ENCODE measurements around the gene CEACAM5. TPM values are rescaled to one million over a fixed set of nuclear protein-coding genes. Genes with fewer than 3 reads are reported as not detected.
"Not testable (repeated sequence)": the region's sequence is repeated elsewhere in the genome, so short reads cannot be mapped to it uniquely, and the experiment has no call there.

CEACAM5 gene
- total RNA-seq, 1 donor from 2014 or later: not detected

DNA sequence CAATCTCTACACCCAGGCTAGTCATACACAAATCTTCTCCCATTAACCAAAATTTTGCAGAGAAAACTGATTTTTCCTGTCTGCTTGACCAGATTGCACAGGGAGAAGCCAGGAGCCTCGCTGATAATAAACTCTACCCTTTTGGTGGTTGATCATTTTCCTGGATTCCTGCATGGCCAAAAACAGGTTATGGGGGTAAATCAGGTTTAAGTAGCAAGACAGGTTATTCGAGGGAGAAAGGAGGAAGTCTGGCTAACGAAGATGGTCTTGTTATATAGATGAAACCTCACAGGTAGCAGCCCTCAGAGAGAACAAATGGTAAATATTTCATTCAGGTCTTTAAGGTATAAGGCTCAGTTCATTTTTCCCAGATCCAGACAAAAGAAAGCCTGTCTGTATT lies 30.9 kb downstream of the CEACAM5 start:
- no peak for DNase-seq (ENCODE audit: extremely low read depth, low read depth, low spot score)

DNA sequence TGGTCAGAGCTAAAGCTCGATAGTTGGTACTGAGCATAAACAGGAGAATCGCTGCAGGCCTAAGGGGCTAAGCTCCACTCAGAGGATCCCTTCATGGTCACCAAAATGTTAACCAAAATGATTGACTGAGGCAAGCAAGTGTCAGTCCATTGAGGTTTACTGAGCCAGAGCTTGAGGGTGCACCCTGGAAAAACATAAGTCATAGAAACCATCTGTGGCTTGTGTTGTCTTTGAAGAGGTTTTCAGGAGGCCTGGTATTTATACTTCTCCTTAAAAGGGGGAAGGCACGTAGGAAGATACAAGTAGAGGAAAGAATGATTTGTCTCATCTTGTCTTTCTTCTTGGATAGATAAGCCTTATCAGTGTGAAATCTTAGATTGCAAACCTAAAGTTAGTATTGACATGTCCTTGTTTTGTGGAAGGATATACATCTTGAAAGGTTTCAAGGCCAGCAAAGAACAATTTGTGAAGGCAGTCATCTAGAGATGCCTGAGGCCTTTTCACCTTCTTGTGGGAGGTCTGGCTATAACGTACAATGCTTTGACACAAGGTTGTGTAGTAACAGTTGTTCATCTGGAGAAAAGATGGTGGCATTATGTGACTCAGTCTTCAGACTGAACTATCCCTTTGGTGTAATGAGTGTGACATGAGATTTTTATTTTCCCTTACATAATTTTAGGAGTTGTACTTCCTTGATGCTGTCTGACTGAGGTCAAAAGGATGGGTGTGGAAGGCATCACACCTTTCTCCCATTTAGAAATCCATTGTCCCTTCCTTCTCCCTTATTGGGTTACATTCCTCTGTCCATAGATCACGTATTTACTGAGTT lies 32.2 kb downstream of the CEACAM5 start:
- DNase-seq (ENCODE audit: extremely low read depth, low read depth, low spot score): no peak

DNA sequence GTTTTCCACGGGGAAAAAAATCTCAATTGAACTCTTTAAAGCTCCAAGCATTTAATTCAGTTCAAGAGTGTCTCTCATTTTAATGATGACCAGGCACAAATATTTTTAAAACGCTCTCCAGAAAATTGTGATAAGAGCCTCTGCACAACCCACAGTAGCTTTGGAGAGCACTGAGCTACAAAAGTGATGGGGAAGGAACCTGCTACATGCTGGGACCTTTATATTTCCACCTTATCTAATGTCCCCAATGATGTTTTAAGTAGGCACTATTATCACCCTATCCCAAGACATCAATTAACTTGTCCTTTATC lies 32.8 kb downstream of the CEACAM5 start:
- no peak for DNase-seq (ENCODE audit: extremely low read depth, low read depth, low spot score)

DNA sequence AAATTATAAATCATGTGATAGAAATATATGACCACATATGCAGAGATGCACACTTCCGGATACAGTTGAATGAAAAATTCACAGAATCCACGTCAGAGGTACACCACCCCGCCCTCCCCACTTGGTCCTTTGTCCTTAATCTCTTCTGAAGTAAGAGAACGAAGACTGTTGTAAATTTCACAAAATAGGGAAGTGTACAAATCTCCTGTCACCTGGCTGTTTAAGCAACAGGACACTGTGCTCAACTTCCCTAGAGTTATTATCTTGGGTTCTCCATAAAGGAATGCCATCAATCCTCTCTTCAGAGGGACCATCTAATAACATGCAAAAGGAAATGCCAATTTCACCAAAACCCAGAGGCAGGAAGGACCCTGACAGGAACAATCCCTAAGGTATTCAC lies 36.4 kb downstream of the CEACAM5 start:
- no peak for DNase-seq (ENCODE audit: extremely low read depth, low read depth, low spot score)

DNA sequence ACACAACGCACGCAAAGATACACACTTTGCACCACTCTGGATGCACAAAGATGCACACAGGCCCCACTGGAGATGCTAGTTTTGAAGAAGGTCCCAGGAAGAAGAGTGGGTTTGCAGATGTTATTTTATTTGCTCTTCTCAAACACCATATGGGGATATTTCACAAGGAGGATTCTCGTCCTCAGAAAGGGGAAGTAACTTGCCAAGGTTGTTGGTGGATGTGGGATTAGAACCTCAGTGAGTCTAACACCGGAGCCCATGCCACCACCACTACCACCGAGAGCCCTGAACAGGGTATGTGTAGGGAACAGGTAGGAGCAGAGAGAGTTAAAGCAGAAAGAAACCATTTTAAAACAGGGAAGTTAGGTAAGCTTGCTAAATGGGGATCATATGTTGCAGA lies 37.3 kb downstream of the CEACAM5 start:
- no peak for DNase-seq (ENCODE audit: extremely low read depth, low read depth, low spot score)

DNA sequence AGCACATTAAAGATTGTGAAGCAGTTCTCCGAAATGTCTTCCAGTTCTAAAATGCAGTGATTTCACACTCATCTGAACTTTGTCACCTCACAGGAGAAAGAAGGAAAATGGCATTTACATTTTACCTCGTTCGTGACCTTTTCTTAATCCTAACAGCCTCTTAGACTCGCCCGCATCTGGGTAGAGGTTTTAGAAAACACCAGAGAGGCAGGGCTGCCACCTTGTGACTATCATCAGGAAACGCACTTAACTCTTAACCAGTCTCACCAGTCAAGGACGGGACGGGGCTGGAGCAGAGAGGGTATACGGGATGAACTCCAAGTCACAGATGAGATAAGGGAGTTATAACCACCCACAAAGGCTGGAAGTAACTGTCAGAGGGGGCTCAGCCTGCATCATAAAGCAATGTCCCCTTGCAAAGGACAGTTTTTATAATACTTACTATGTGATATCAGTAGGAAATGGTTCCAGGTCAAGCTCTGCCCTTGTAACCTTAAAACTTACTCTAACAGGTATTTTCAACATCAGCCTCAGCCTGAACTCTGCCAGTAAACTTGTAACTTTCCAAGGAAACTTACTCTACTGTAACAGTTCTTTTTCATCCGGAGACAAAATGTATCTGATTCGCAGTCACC lies 38.3 kb downstream of the CEACAM5 start:
- DNase-seq (ENCODE audit: extremely low read depth, low read depth, low spot score): peak; percentile 10

- no peak for DNase-seq (ENCODE audit: extremely low read depth, low read depth, low spot score)
Measured at GRCh38 chr19:41748012-41748411, 39.6 kb downstream of the CEACAM5 start.

- DNase-seq (ENCODE audit: extremely low read depth, low read depth, low spot score): not testable (repeated sequence)
Measured at GRCh38 chr19:41750248-41751134, 42.1 kb downstream of the CEACAM5 start.

DNA sequence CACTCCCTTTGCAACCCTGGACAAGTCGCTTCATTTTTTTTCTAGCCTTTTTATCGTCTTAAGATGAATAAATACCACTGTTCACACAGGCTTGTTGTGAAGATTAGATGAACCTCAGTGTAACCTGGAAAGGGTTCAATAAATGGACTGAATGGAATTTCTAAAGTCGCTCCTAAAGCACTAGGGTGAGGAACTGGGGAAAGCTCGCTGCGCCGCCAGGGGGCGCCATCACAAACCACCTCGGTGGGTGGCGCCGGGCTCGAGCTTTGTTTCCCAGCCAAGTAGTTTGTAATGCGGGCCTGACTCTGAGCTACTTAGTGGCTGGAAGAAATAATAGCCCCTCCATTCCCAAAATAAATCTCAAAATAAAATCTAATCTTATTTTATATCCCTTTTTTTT lies 44.7 kb downstream of the CEACAM5 start:
- DNase-seq (ENCODE audit: extremely low read depth, low read depth, low spot score): peak; percentile 3

- DNase-seq (ENCODE audit: extremely low read depth, low read depth, low spot score): no peak
Measured at GRCh38 chr19:41753936-41754529, 45.6 kb downstream of the CEACAM5 start.

DNA sequence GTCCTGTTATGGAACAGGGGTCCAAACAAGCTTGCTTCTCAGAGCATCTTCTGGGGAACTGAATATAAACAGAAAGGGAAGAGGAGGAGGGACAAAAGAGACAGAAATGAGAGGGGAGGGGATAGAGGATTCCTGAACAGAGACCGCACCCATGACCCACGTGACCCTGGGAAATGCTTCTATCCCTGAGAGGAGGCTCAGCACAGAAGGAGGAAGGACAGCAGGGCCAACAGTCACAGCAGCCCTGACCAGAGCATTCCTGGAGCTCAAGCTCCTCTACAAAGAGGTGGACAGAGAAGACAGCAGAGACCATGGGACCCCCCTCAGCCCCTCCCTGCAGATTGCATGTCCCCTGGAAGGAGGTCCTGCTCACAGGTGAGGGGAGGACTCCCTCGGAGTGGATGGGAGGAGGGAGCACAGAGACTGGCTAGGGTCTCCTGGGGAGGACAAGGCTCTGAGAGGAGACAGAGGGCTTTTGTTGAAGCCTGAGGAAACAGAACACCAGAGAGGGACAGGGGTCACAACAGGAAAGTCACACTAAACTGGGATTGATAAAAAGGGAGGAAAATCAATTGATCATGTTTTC lies 47.0 kb downstream of the CEACAM5 start, which contains the start of gene CEACAM6:
CEACAM6 (plus strand) TSS at position 203 of the 586 bp plus-strand sequence; CDS start at position 312, 109 bp downstream.
- no peak for DNase-seq (ENCODE audit: extremely low read depth, low read depth, low spot score)

DNA sequence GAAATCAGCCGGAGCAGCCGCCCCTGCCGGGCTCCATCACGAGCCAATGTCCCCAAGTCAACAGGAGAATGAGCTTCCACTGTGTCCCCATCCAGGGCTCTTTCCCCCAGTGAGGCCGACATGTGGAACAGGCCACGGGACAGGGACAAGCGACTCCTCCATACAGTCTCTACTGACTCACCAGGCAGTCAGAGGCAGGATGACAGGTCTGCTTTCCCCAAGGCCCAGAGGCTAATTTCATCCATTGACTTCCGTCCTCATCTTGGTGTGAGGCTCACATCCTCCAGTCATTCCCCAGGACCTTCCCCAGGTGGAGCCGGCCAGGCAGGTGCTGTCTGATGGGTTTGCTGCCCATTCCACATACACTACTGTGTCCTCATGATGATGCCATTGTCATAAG lies 50.4 kb downstream of the CEACAM5 start:
- DNase-seq (ENCODE audit: extremely low read depth, low read depth, low spot score): no peak

DNA sequence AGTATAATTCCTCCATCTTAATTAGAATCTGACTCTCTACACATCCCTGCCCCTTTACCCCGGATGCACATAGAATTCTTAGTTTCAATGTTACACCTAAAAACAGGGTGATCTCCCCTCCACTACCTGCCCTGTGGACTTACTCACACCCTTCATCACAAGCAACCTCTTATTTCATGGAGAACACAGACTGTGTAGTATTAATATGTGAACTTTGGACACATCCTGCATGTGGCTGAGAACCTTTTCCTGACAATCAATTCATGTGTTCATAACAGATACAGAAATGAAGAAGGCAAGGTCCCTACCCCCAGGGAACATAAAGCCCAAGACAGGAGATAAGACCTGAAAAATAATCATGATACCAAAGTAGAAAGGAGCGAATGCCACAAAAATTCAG lies 58.7 kb downstream of the CEACAM5 start:
- DNase-seq (ENCODE audit: extremely low read depth, low read depth, low spot score): no peak

DNA sequence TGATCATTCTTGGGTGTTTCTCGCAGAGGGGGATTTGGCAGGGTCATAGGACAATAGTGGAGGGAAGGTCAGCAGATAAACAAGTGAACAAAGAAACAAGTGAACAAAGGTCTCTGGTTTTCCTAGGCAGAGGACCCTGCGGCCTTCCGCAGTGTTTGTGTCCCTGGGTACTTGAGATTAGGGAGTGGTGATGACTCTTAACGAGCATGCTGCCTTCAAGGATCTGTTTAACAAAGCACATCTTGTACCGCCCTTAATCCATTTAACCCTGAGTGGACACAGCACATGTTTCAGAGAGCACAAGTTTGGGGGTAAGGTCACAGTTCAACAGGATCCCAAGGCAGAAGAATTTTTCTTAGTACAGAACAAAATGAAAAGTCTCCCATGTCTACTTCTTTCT lies 59.7 kb downstream of the CEACAM5 start:
- DNase-seq (ENCODE audit: extremely low read depth, low read depth, low spot score): not testable (repeated sequence)

DNA sequence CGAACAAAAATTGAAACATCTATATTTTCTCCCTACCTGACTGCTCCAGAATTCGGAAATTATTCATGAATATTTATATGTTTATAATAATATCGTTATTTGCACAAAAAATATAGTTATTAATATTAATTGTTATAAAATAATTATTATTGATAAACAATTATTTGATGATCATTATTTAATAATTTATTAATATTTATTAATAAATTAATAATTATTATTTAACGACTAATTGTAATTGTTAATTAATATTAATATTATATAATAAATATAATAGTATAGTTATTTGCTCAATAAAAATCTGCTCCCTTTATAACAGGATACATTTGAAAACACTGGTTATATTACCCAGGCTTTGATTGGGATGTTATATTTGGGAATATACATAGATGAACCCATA lies 61.2 kb downstream of the CEACAM5 start:
- no peak for DNase-seq (ENCODE audit: extremely low read depth, low read depth, low spot score)

GRCh38 chr19:41771410-41771809 lies 63.0 kb downstream of the CEACAM5 start:
- DNase-seq (ENCODE audit: extremely low read depth, low read depth, low spot score): no peak

DNA sequence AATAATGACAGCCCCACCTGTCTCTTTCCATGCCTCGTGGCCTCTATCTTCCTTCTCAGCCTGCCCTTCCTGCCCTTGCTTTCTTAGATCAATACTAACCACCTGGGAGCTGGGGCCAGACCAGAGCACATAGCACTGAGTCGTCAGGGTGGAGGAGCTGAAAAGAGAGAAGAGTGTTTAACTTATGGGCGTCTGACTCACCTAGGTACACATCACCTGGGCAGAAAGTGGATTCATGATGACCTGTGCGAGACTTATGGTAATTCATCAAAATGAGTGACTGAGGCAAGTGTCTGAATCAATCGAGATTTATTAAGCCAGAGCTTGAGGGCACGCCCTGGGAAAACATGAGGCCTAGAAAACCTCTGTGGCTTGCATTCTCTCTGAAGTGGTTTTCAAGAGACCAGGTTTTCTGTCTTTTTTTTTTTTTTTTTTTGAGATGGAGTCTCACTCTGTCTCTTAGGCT lies 66.1 kb downstream of the CEACAM5 start:
- DNase-seq (ENCODE audit: extremely low read depth, low read depth, low spot score): no peak

DNA sequence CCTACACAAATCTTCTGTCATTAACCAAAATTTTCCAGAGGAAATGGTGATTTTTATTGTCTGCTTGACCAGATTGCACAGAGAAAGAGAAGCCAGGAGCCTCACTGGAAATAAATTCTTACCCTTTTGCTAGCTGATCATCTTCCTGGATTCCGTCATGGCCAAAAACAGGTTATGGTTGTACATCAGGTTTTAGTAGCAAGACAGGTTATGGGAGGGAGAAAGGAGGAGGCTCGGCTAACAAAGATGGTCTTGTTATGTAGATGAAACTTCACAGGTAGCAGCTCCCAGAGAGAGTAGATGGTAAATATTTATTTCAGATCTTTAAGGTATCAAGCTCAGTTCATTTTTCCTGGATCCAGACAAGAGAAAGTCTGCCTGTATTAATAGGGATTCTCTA lies 68.3 kb downstream of the CEACAM5 start:
- no peak for DNase-seq (ENCODE audit: extremely low read depth, low read depth, low spot score)
